Stimulated activated CD4-positive, alpha-beta T cell treated with anti-CD3 and anti-CD28 coated beads, TNF-alpha, amount 100 ng/mL, for 1 hour (primary cell): ENCODE data around the gene PMVK.
"Not testable (repeated sequence)": the region's sequence is repeated elsewhere in the genome, so short reads cannot be mapped to it uniquely, and the experiment has no call there.

Experiments used
- DNase-seq, 3 donors: peaks; one replicate each; pipeline ENCODE4 v3.0.0-alpha.2; 2020; ENCODE audit warnings: low read depth in 3 of 3, low spot score in 1 of 3

The PMVK gene

DNA sequence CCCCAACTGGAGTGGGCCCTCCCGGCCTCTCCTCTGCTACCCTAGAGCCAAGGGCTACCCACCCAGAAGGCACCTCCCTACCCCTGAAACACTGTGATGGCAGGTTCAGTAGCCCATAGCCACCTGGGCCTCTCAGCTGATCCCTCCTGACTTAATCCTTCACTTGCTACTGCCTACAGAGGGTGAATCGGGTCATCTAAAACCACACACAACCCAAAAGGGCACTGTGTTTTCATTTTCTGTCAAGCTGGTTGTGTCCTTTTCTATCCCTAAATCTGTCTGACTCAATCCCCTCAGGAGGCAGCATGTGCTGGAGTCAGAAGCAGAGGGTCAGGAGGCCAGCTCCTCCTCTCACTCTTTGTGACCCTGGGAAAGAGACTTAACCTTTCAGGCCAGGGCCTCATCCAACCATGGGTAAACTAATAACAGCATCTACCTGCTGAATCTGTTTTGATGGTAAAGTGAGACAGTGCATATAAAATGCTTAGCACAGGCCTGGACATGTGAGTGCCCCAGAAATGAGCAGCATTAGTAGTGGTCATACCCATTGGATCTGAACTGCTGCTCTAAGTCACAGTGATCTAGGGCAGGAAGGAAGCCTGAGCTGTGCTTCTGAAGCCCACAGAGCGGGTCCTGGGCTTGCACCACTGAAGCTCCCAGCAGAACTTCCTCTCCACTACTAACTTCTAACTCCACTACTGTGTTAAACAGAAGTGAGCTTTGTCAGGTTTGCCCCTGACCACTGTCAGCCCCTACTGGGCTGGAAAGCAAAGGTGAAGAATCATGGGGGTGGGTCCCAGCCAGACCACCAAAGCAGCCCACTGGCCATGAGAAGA is 11.0 kb downstream of the PMVK start:
- no peak for DNase-seq

- no peak for DNase-seq
These were observed 12.8 kb downstream of the PMVK start for GRCh38 chr1:154923695-154924094.

- DNase-seq, result no peak
These were observed 23.2 kb downstream of the PMVK start for GRCh38 chr1:154913273-154913672.

DNA sequence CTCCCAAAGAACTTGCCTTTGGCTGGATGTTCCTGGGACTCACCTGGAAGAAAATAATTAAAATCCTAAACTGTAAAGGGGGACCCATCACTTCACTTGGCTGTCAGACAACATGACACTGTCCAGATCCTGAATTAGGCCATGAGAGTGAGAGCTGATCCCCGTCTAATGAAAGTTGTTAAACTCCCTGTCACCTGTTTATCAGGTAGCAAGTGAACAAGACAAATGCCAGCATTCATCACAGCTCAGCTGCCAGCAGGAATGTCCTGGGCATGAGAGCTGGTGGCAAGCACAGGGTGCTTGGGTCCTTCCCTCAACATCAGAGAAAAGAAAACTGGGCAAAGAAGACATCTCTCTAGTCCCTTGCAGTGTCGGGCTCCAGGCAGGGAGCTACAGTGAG is 23.8 kb downstream of the PMVK start:
- DNase-seq, result no peak

- no peak for DNase-seq
These were observed 24.6 kb downstream of the PMVK start for GRCh38 chr1:154911691-154912550.

- no peak for DNase-seq
These were observed 25.7 kb downstream of the PMVK start for GRCh38 chr1:154910851-154911250.

DNA sequence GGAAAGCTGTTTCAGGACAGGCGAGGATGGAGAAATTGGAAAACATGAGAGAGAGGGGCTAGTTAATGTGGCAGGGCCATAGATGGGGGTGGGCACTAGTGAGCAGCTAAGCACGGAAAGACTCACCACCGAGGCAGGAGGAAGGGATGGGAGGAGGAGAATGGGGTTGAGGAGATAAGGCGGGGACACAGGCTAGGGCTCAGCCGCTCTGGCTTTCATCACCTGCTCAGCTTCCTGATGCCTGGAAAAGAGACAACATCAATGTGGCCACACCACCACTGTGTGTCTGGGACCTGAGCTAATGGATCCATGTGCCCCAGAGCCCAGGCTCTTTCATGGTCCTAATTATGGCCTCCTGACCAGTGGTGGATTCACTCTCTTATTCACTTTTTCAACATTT is 27.6 kb downstream of the PMVK start:
- no peak for DNase-seq

- DNase-seq, result not testable (repeated sequence)
These were observed 28.4 kb downstream of the PMVK start for GRCh38 chr1:154908129-154908528.

- no peak for DNase-seq
These were observed 29.9 kb downstream of the PMVK start for GRCh38 chr1:154906621-154907081.

DNA sequence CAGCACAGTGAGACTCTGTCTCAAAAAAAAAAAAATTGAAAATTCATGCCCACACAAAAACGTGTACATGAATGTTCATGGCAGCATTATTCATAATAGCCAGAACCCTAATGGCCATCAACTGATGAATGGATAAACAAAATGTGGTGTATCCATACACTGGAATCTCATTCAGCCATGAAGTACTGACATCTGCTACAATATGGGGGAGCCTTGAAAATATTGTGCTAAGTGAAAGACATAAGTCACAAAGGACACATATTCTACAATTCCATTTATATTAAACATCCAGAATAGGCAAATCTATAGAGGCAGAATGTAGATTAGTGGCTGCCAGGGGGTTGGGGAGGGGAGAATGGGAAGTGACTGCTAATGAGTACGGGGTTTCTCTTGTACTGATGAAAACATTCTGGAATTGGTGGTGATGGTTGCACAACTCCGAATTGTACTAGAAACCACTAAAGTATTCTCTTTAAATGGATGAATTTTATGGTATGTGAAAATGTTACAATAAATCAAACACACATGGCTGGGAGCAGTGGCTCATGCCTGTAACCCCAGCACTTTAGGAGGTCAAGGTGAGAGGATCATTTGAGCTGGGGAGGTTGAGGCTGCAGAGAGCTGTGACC is 33.5 kb downstream of the PMVK start:
- no peak for DNase-seq

- DNase-seq, result no peak
These were observed 34.9 kb downstream of the PMVK start for GRCh38 chr1:154901591-154901990.

GRCh38 chr1:154899041-154899440 is 37.5 kb downstream of the PMVK start:
- DNase-seq, result no peak

GRCh38 chr1:154896771-154897286 is 39.7 kb downstream of the PMVK start:
- no peak for DNase-seq

DNA sequence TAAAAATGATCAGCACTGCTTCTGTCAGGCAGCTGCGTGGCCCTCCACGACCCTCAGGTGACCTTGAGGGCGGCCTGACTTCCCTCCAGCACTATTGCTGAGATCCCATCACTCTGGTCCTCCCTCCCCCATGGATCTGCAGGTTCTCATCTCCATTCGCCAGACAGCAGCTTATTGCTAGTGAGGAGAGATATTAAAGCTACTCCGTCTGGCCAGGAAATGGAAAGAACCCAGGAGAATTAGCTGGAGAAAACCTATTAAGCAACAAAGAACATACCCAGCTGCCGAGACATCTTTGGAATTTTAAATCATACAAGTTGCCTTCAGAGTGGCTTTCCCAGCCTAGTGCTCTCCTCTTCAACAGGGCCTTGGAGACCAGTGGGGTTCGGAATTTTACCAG is 40.7 kb downstream of the PMVK start:
- no peak for DNase-seq

DNA sequence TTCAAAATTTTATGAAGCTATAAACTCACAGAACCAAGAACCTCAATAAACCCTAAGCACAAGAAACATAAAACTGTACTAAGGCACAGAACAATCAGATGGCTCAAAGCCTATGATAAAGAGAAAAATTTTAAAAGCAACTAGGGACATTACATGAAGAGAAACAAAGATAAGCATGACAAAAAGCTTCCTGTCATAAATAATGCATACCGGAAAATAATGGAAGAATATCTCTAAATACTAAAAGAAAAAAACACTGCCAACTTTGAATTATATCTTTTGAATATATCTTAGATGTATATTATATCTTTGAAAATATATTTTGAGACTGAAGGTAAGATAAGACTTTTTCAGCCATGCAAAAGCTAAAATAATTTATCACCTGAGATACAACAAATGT is 45.1 kb downstream of the PMVK start:
- no peak for DNase-seq

DNA sequence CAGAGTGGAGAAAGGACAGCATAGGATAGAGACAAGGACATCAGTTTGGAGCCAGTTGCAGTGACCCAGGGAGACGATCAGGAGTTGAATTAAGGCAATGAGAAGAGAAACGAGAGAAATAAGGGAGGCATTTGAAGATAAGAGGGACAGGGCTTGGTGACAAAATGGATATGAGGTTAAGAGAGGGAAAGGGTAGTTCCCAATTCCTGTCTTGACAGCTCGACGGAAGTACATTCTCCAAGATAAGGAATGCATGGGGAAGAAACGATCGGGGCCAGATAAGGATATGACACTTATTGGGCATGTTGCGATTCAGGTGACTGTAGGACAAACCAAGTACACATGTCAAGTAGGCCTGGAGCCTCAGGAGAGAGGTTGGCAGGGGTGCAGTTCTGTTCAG is 47.8 kb downstream of the PMVK start:
- no peak for DNase-seq

GRCh38 chr1:154886281-154887015 is 50.1 kb downstream of the PMVK start:
- no peak for DNase-seq

- no peak for DNase-seq
These were observed 51.4 kb downstream of the PMVK start for GRCh38 chr1:154884869-154885701.

GRCh38 chr1:154883919-154884868 is 52.3 kb downstream of the PMVK start:
- no peak for DNase-seq
